ENCODE measurements around the gene STX16. TPM values are rescaled to one million over a fixed set of nuclear protein-coding genes. Genes with fewer than 3 reads are reported as not detected.

Gene STX16
- total RNA-seq, 4 donors from 2014 or later = 9.2 to 34.3 (median 20.4) TPM

DNA sequence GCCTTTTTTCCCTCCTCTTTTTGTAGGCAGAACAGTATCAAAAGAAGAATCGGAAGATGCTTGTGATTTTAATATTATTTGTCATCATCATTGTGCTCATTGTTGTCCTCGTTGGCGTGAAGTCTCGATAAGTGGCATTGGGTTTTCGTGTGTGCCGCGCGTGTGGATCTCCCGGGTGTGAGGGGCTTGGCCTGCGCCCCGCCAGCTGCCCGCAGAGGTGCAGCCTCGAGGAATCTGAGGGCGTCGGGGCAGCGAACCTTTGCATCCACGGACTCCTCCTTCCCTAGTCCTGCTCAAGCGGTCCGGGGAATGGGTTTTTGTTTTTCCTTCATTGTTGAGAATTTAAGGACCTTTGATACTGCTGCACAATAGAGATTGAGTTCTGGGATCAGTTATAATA is 25.1 kb downstream of the STX16 start:
- Histone ChIP-seq H3K36me3 (peaks cover 0 to 56% of the 10 kb centered on the region in 2 donors), H3K4me1 (no peaks in the 10 kb centered on the region), H3K27me3 (no peaks in the 10 kb centered on the region), H3K4me3 (no peak overlapping the region), H3K9me3 (no peaks in the 10 kb centered on the region), H3K27ac (no peak overlapping the region)
- in situ Hi-C loops (cut with MboI; ENCODE audit: low sequenced_read_pairs in 4 of 4) (loop anchor here in 2 of 4 donors (25.0 kb wide), 2 partner anchors 361 to 439 kb away; partner anchors contain the start of genes ANKRD60 (in 2 of the 2), ATP5F1E (in 1 of the 2) and PRELID3B (in 1 of the 2)), intact Hi-C loops (cut with DNase I; ENCODE audit: low total_unique reads) (no loop called here)
- TF ChIP-seq POLR2A (IDR thresholded peaks at IDR 0.05) = no peak
- TF ChIP-seq, protein P1, sequence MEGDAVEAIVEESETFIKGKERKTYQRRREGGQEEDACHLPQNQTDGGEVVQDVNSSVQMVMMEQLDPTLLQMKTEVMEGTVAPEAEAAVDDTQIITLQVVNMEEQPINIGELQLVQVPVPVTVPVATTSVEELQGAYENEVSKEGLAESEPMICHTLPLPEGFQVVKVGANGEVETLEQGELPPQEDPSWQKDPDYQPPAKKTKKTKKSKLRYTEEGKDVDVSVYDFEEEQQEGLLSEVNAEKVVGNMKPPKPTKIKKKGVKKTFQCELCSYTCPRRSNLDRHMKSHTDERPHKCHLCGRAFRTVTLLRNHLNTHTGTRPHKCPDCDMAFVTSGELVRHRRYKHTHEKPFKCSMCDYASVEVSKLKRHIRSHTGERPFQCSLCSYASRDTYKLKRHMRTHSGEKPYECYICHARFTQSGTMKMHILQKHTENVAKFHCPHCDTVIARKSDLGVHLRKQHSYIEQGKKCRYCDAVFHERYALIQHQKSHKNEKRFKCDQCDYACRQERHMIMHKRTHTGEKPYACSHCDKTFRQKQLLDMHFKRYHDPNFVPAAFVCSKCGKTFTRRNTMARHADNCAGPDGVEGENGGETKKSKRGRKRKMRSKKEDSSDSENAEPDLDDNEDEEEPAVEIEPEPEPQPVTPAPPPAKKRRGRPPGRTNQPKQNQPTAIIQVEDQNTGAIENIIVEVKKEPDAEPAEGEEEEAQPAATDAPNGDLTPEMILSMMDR (IDR thresholded peaks at IDR 0.05 in 4 of 5, conservative IDR thresholded peaks at IDR 0.05 in 1 of 5) = no peak
- DNase-seq = no peak
- ATAC-seq = no peak

DNA sequence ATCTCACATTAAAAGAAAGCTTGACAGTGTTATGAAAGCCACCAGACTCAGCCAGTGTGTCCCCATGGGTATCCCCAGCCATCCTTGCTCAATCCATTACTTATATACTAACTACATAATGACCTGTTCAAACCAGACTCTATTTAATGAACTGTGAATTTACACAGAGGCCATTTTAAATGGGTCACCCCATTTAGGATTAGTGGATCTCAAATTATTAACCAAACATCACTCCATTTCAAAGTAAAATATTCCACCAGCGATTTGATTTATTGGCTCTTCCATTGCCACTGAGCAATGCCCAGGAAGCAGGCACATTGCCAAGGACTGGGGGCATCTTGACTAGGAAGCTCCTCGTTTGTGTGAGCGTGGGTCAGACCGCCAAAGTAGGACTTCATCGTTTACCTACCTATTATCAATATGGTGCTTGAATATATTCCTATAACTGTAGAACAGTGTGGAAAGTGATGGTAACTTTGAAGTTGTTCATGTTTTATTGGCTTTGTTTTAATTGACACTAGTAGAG is 26.1 kb downstream of the STX16 start:
- H3K4me3 ChIP-seq = no peak overlapping the region
- no peaks in the 10 kb centered on the region for H3K9me3 ChIP-seq
- in situ Hi-C loops (cut with MboI; ENCODE audit: low sequenced_read_pairs in 4 of 4) = loop anchor here in 2 of 4 donors (25.0 kb wide), 2 partner anchors 360 to 440 kb away; partner anchors contain the start of genes ANKRD60 (in 2 of the 2), ATP5F1E (in 1 of the 2) and PRELID3B (in 1 of the 2)
- peaks cover 0 to 51% of the 10 kb centered on the region in 2 donors for H3K36me3 ChIP-seq
- DNase-seq (no peak), ATAC-seq (no peak)
- H3K27me3 ChIP-seq = no peaks in the 10 kb centered on the region
- H3K27ac ChIP-seq = no peak overlapping the region
- intact Hi-C loops (cut with DNase I; ENCODE audit: low total_unique reads) = no loop called here
- TF ChIP-seq, protein P1 (IDR thresholded peaks at IDR 0.05 in 4 of 5, conservative IDR thresholded peaks at IDR 0.05 in 1 of 5) = no peak
- no peaks in the 10 kb centered on the region for H3K4me1 ChIP-seq

DNA sequence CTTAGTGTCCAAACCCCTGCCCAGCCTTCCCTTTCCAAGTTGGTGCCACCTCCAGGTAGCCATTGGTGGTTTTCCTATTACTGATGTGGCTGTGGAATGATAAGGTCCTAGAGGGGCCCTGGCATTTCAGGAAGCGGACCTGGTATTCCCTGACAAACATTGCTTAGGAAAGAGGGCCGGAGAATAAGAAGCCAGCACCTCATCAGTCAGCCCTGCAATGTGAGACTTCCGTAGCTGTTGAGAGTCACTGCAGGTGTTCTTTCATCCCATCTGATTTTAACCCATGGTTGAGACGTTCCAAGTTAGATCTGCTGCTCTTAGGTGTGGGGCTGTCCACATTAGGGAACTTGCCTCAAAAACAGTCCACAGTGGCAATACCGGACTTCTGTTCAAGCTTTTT is 26.7 kb downstream of the STX16 start:
- in situ Hi-C loops (cut with MboI; ENCODE audit: low sequenced_read_pairs in 4 of 4) = loop anchor here in 2 of 4 donors (25.0 kb wide), 2 partner anchors 359 to 441 kb away; partner anchors contain the start of genes ANKRD60 (in 2 of the 2), ATP5F1E (in 1 of the 2) and PRELID3B (in 1 of the 2)
- no peaks in the 10 kb centered on the region for H3K9me3 ChIP-seq
- H3K36me3 ChIP-seq = peaks cover 0 to 45% of the 10 kb centered on the region in 2 donors
- no peak overlapping the region for H3K4me3 ChIP-seq
- H3K27me3 ChIP-seq = no peaks in the 10 kb centered on the region
- no peaks in the 10 kb centered on the region for H3K4me1 ChIP-seq
- TF ChIP-seq, protein P1 (IDR thresholded peaks at IDR 0.05 in 4 of 5, conservative IDR thresholded peaks at IDR 0.05 in 1 of 5) = no peak
- no peak for TF ChIP-seq POLR2A (IDR thresholded peaks at IDR 0.05)
- no peak overlapping the region for H3K27ac ChIP-seq
- ATAC-seq (no peak), DNase-seq (no peak)
- intact Hi-C loops (cut with DNase I; ENCODE audit: low total_unique reads) = no loop called here

DNA sequence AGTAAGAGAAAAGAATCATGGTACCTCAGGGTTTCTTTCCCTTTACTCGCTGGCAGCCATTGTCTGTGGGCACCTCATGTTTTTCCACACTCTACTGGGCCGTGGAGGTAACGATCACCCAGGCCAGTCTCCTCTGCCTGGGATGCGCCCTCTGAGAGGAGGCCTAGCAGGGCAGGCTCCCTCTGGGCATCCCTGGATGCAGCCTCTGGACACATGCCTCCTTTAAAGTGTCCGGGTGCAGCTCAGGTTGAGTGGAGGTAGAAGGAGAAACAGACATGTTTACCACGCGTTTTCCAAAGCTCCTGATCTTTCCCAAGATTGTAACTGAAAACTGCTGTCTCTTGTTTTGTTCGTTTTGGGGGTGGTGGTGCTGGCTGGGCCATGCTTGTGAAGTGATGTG is 27.7 kb downstream of the STX16 start:
- no peak overlapping the region for H3K4me3 ChIP-seq
- no peak for ATAC-seq
- H3K9me3 ChIP-seq = no peaks in the 10 kb centered on the region
- in situ Hi-C loops (cut with MboI; ENCODE audit: low sequenced_read_pairs in 4 of 4) (loop anchor here in 2 of 4 donors (25.0 kb wide), 2 partner anchors 358 to 442 kb away; partner anchors contain the start of genes ANKRD60 (in 2 of the 2), ATP5F1E (in 1 of the 2) and PRELID3B (in 1 of the 2)), intact Hi-C loops (cut with DNase I; ENCODE audit: low total_unique reads) (no loop called here)
- no peak for TF ChIP-seq POLR2A (IDR thresholded peaks at IDR 0.05)
- TF ChIP-seq, protein P1 (IDR thresholded peaks at IDR 0.05 in 4 of 5, conservative IDR thresholded peaks at IDR 0.05 in 1 of 5) = no peak
- peaks cover 0 to 36% of the 10 kb centered on the region in 2 donors for H3K36me3 ChIP-seq
- DNase-seq = no peak
- H3K4me1 ChIP-seq = no peaks in the 10 kb centered on the region
- H3K27ac ChIP-seq = no peak overlapping the region
- no peaks in the 10 kb centered on the region for H3K27me3 ChIP-seq
